ENCODE measurements around the gene HECTD1. TPM values are rescaled to one million over a fixed set of nuclear protein-coding genes. Genes with fewer than 3 reads are reported as not detected.

Gene HECTD1
- total RNA-seq, 1 donor from 2014 or later = 161 TPM

GRCh38 chr14:31154956-31155355 is 52.6 kb downstream of the HECTD1 start:
- no peak for ATAC-seq
- intact Hi-C loops (cut with DNase I) = no loop called here

DNA sequence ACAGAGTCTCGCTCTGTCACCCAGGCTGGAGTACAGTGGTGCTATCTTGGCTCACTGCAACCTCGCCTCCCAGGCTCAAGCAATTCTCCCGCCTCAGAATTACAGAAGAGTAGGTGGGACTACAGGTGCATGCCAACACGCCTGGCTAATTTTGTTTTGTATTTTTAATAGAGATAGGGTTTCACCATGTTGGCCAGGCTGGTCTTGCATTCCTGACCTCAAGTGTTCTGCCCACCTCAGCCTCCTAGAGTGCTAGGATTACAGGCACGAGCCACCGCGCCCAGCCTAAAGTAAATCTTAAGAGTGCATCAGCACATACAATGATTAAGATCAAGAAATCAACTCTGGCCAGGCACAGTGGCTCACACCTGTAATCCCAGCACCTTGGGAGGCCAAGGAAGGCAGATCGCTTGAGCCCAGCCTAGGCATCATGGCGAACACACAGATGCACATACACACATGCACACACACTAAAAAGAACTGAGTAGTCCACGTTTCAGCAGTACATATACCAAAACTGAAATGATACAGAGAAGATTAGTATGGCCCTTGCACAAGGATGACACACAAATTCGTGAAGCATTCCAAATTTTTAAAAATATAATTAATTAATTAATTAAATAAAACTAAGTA is 65.0 kb downstream of the HECTD1 start:
- no peaks in the 10 kb centered on the region for H3K9me3 ChIP-seq
- H3K4me3 ChIP-seq = no peak overlapping the region
- intact Hi-C loops (cut with DNase I) = no loop called here
- ATAC-seq (no peak), DNase-seq (no peak)
- H3K4me1 ChIP-seq = no peaks in the 10 kb centered on the region
- peaks cover 97% of the 10 kb centered on the region for H3K36me3 ChIP-seq
- no peaks in the 10 kb centered on the region for H3K27me3 ChIP-seq
- TF ChIP-seq, protein P1, sequence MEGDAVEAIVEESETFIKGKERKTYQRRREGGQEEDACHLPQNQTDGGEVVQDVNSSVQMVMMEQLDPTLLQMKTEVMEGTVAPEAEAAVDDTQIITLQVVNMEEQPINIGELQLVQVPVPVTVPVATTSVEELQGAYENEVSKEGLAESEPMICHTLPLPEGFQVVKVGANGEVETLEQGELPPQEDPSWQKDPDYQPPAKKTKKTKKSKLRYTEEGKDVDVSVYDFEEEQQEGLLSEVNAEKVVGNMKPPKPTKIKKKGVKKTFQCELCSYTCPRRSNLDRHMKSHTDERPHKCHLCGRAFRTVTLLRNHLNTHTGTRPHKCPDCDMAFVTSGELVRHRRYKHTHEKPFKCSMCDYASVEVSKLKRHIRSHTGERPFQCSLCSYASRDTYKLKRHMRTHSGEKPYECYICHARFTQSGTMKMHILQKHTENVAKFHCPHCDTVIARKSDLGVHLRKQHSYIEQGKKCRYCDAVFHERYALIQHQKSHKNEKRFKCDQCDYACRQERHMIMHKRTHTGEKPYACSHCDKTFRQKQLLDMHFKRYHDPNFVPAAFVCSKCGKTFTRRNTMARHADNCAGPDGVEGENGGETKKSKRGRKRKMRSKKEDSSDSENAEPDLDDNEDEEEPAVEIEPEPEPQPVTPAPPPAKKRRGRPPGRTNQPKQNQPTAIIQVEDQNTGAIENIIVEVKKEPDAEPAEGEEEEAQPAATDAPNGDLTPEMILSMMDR (IDR thresholded peaks at IDR 0.05) = no peak
- H3K27ac ChIP-seq = no peak overlapping the region

More at GRCh38 chr14:31154956-31155355, 52.6 kb downstream of the HECTD1 start:
- peaks cover 97% of the 10 kb centered on the region for H3K36me3 ChIP-seq
- H3K4me1 ChIP-seq = no peaks in the 10 kb centered on the region
- no peak overlapping the region for H3K27ac ChIP-seq
- no peak for DNase-seq
- TF ChIP-seq, protein P1 (IDR thresholded peaks at IDR 0.05) = no peak
- H3K9me3 ChIP-seq = no peaks in the 10 kb centered on the region
- H3K27me3 ChIP-seq = no peaks in the 10 kb centered on the region
- H3K4me3 ChIP-seq = no peak overlapping the region

DNA sequence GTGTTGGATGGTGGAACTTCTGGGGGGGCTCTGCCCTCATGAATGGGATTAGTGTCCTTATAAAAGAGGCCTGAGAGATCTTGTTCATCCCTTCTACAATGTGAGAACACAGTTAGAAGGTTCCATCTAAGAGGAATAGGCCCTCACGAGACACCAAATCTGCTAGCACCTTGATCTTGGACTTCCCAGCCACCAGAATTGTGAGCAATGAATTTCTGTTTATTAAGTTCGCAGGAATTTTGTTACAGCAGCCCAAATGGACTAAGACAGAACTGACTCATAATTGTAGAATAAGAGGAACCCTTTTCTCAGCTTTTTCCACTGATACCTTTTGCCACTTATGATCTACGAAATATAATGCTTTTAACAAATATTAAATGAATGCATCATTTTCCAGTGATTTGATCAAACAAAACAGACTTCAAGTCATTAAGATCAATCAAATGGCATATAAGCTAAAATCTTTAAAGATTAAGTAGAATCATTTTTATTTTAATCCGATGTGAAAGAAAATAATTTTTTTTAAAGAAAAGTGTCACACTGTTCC is 68.2 kb downstream of the HECTD1 start:
- H3K27ac ChIP-seq = no peak overlapping the region
- H3K9me3 ChIP-seq = no peaks in the 10 kb centered on the region
- peaks cover 96% of the 10 kb centered on the region for H3K36me3 ChIP-seq
- ATAC-seq (no peak), DNase-seq (no peak)
- TF ChIP-seq, protein P1 (IDR thresholded peaks at IDR 0.05) = no peak
- no peak overlapping the region for H3K4me3 ChIP-seq
- intact Hi-C loops (cut with DNase I) = no loop called here
- no peaks in the 10 kb centered on the region for H3K4me1 ChIP-seq
- no peaks in the 10 kb centered on the region for H3K27me3 ChIP-seq

DNA sequence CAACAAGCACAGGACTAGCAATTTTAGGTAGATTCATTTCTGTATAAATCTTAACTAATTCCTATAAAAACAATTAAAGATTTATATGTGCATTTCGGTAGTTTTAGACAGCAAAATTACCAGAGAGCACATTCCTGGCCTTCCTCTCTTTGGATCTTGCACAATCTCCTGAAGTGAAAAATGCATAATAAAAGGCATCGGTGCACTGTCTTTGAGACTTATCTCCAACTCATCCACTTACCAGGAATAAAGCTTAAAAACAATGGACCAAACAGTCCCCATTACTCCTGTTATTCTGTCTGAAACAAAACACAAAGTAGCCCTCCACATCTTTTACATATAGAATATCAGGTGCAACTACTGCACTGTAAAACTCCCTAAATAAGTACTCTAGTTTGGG is 69.3 kb downstream of the HECTD1 start:
- H3K27ac ChIP-seq = no peak overlapping the region
- ATAC-seq (no peak), DNase-seq (no peak)
- H3K27me3 ChIP-seq = no peaks in the 10 kb centered on the region
- H3K4me1 ChIP-seq = no peaks in the 10 kb centered on the region
- intact Hi-C loops (cut with DNase I) = no loop called here
- peaks cover 96% of the 10 kb centered on the region for H3K36me3 ChIP-seq
- no peaks in the 10 kb centered on the region for H3K9me3 ChIP-seq
- no peak overlapping the region for H3K4me3 ChIP-seq
- TF ChIP-seq, protein P1 (IDR thresholded peaks at IDR 0.05) = no peak

DNA sequence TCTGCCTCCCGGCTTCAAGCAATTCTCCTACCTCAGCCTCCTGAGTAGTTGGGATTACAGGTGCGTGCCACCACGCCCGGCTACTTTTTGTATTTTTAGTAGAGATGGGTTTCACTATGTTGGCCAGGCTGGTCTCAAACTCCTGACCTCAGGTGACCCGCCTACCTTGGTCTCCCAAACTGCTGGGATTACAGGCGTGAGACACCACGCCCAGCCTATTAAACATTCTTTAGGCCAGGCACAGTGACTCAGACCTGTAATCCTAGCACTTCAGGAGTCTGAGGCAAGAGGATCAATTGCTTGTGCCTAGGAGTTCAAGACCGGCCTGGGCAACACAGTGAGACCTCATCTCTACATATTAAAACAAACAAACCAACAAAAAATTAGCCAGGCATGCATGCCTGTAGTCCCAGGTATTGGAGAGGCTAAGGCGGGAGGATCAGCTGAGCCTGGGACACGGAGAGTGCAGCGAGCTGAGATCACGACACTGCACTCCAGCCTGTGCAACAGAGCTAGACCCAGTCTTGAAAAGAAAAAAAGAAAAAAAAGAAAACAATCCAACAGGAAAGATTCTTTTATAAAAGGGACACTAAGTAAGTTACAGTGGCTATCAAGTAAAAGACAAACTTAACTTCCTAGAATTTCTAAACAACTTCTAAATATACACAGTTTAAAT is 70.2 kb downstream of the HECTD1 start:
- DNase-seq (no peak), ATAC-seq (no peak)
- no peak overlapping the region for H3K4me3 ChIP-seq
- TF ChIP-seq, protein P1 (IDR thresholded peaks at IDR 0.05) = no peak
- no peaks in the 10 kb centered on the region for H3K9me3 ChIP-seq
- H3K4me1 ChIP-seq = no peaks in the 10 kb centered on the region
- H3K27me3 ChIP-seq = no peaks in the 10 kb centered on the region
- intact Hi-C loops (cut with DNase I) = no loop called here
- peaks cover 96% of the 10 kb centered on the region for H3K36me3 ChIP-seq
- no peak overlapping the region for H3K27ac ChIP-seq
